BJ (cell line): ENCODE measurements around the gene AP1B1. TPM values are rescaled to one million over a fixed set of nuclear protein-coding genes. Genes with fewer than 3 reads are reported as not detected.

ENCODE experiments used
- CTCF ChIA-PET: fragments of 350-600 bp; formaldehyde crosslinking; extraction: SDS; loops from one replicate; lab custom pipeline; 2021; ENCODE audit warnings: antibody characterized with exemption, inconsistent platforms; lab: Yijun Ruan, JAX
- POLR2A ChIA-PET: fragments of 300-600 bp; sonication (Branson Sonifier 250); formaldehyde crosslinking; extraction: SDS; loops from one replicate; lab custom pipeline; 2021; ENCODE audit warnings: antibody characterized with exemption; lab: Charles Lee
- DNase-seq: peaks from one replicate; pipeline ENCODE4 v3.0.0-alpha.2; 2011; ENCODE audit warnings: low read depth
- H3K27me3 ChIP-seq: 2 replicates; pipeline ENCODE4 v1.6.0; 2011; ENCODE audit warnings: low read length; ENCODE audit not compliant: control insufficient read depth, insufficient read depth
- H3K36me3 ChIP-seq: 2 replicates; pipeline ENCODE4 v1.5.1; 2011; ENCODE audit warnings: low read length; ENCODE audit not compliant: control insufficient read depth, insufficient read depth
- H3K4me3 ChIP-seq: 2 replicates; pipeline ENCODE4 v1.5.1; 2011; ENCODE audit warnings: low read depth, mild to moderate bottlenecking, control low read depth, low read length
- polyA plus RNA-seq: library from polyadenylated mRNA; depleted of rRNA; stranded (reverse); fragments of >200 nt; gene quantifications from 2 replicates; pipeline ENCODE4 v1.2.3, GENCODE V29; 2011
- TF ChIP-seq, protein P1 (sequence below): IDR thresholded peaks from 2 replicates; pipeline ENCODE4 v1.5.1; 2011; ENCODE audit warnings: low read depth, mild to moderate bottlenecking, control low read depth, inconsistent platforms, low read length, moderate library complexity; ENCODE audit not compliant: insufficient read depth

AP1B1 gene
- polyA plus RNA-seq, 1 experiment, result 75.0 TPM

DNA sequence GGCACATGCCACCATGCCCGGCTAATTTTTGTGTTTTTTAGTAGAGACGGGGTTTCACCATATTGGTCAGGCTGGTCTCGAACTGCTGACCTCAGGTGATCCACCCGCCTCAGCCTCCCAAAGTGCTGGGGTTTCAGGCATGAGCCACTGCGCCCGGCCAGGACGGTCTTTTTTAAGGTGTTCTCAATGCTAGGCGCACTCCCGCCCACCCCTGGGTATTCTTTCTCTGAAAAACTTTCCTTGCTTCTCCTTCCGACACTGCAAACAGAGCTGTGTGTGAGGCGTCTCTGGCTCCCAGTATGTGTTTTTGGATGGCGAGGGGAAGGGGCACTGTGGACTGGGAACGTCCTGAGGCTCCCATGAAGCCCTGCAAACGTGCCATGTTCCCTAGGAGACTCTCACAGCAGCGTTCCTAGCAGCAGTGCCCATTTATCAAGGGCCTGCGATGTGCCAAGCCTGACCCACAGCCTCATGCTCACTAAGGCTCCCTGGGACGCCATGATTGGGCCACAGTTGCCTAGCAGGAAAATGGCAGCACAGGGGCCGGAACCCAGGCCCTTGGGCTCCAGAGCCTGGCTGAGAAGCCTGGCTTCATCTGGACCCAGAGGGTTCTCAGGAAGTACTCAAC lies 70.4 kb downstream of the AP1B1 start:
- DNase-seq, result no peak
- Histone ChIP-seq H3K36me3 (no peaks in the 10 kb centered on the region), H3K4me3 (no peak overlapping the region), H3K27me3 (peaks cover 18% of the 10 kb centered on the region)
- ChIA-PET CTCF (interaction anchor here (1.4 to 2.5 kb wide), 2 partner anchors 12 to 41 kb away, joined by 3 to 10 read pairs; no protein-coding TSS in a partner anchor), POLR2A (no interaction called here)
- TF ChIP-seq, protein P1, sequence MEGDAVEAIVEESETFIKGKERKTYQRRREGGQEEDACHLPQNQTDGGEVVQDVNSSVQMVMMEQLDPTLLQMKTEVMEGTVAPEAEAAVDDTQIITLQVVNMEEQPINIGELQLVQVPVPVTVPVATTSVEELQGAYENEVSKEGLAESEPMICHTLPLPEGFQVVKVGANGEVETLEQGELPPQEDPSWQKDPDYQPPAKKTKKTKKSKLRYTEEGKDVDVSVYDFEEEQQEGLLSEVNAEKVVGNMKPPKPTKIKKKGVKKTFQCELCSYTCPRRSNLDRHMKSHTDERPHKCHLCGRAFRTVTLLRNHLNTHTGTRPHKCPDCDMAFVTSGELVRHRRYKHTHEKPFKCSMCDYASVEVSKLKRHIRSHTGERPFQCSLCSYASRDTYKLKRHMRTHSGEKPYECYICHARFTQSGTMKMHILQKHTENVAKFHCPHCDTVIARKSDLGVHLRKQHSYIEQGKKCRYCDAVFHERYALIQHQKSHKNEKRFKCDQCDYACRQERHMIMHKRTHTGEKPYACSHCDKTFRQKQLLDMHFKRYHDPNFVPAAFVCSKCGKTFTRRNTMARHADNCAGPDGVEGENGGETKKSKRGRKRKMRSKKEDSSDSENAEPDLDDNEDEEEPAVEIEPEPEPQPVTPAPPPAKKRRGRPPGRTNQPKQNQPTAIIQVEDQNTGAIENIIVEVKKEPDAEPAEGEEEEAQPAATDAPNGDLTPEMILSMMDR, result no peak

DNA sequence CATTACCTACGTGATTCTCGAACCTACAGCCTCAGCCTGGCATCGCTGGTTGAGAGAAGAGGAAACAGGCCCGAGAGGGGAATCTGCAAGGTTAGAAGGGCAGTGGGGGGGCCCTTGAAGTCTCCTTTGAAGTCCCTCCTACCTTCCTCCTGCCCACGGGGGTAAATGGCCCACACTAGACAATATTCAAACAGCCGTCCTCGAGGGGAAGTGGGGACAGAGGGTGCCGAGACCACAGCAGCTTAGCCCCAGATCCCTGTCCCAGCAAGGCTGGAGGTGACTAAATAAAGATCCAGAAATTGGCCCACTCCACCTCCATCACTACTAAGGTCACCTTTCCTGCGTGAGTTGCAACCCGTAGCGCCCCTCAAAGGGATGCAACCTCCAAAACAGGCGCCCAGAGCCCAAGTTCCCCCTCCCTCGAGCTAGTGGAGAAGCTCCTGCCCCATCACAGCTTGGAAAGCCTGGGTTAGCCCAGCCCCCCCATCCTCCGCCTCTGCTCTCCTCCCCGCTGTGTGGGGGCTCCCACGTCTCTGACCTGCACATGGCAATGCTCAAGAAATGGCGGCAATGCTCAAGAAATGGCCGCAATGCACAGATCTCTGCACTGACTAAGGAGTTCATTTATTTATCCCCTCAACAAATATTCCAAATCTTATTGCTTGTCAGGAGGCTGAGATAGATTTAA lies 72.1 kb downstream of the AP1B1 start:
- peaks cover 18% of the 10 kb centered on the region for H3K27me3 ChIP-seq
- ChIA-PET CTCF (interaction anchor here (1.0 to 2.5 kb wide), 2 partner anchors 9 to 43 kb away, joined by 3 to 10 read pairs; no protein-coding TSS in a partner anchor), POLR2A (no interaction called here)
- no peak for DNase-seq
- TF ChIP-seq, protein P1, result no peak
- peaks cover 4% of the 10 kb centered on the region for H3K36me3 ChIP-seq
- H3K4me3 ChIP-seq, result no peak overlapping the region

DNA sequence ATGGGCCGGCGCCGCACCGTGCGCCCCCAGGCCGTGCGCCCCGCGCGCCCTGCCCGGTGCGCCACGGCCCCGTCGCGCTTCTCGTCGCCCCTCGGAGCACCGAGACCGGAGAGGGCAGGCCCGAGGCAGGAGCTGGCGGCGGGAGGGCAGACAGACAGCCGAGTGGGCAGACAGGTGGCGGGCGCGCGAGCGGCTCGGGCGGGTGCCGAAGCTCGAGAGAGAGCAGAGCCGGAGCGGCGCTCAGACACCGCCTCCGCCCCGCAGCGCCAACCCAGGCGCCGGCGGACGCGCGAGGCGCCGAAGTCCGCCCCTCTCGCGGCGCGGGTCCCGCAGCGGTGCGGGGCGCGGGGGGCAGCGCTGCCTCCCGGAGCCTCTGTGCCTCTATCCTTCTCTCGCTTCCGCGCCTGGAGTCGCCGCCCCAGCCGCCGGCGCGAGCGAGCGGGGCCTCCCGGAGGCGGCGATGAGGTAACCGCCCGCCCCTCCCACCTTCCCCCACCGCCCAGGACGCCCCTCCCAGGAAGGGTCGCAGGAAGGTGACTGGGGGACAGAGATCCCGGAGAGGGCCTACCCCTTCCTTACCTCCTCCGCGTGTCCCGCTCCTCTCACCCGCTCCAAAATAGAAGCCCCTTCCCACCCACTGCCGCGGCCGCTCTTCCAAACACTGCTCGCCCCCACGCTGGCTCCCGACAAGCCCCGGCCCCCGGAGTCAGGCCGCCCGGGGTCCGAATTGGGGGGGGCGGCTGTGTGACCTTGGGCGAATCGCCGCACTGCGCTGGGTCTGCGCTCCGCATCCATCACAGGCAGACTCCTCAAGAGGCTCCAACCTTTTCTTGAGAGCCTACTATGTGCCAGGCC lies 72.9 kb downstream of the AP1B1 start, which contains the start of gene RASL10A:
Gene RASL10A, minus strand, starts transcription at position 412 of the 855 bp plus-strand sequence. CDS start 451 bp downstream, outside the sequence.
- ChIA-PET POLR2A (no interaction called here), CTCF (interaction anchor here (1.0 to 2.5 kb wide), 2 partner anchors 9 to 44 kb away, joined by 3 to 10 read pairs; no protein-coding TSS in a partner anchor)
- Histone ChIP-seq H3K36me3 (peaks cover 4% of the 10 kb centered on the region), H3K4me3 (peak within 1 kb of the TSS; percentile 19), H3K27me3 (peaks cover 18% of the 10 kb centered on the region)
- TF ChIP-seq, protein P1, result no peak
- no peak for DNase-seq

DNA sequence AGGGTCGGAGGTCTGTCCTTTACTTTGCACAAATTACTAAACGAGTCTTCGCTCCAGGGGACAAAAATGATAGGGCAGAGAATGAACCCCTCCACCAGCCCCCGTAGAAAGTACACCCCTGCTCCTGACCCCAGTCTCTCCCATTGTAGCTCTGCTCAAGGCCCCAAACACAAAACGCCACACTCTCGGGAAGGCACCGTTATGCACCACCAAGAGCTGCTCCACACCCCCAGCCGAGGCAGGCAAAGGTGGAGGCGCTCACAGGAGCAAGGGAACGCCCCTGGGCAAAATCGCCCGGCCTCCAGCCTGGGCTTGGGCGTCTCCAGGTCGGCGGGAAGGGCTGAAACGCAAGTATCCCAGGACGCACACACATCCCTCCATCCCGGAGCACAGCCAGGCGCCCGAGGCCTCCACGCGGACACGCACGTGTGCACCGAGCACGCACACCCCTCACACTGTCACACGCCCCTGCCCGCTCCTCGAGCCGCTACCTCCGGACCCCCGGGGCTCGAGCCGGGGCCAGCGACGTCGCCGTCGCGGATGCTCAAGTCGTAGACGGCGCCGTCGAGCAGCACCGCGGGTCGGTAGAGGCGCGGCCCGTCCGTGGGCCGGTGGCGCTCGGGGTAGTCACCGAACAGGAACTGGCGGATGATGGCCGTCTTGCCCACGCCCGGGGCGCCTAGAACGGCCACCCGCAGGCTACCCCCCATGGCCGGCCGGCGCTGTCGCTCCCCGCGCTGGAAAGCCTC lies 73.7 kb downstream of the AP1B1 start:
- DNase-seq, result no peak
- H3K27me3 ChIP-seq, result peaks cover 18% of the 10 kb centered on the region
- ChIA-PET POLR2A (no interaction called here), CTCF (interaction anchor here (1.2 to 2.0 kb wide), 2 partner anchors 17 to 43 kb away, joined by 4 read pairs; no protein-coding TSS in a partner anchor)
- peaks cover 4% of the 10 kb centered on the region for H3K36me3 ChIP-seq
- TF ChIP-seq, protein P1, result no peak
- H3K4me3 ChIP-seq, result no peak overlapping the region
